Kidney (tissue), 14 donors: ENCODE measurements around the gene CDH12. TPM values are rescaled to one million over a fixed set of nuclear protein-coding genes. Genes with fewer than 3 reads are reported as not detected.

Source experiments
- DNase-seq, 5 donors: peaks; one replicate each; pipeline ENCODE4 v3.0.0-alpha.2; 2013 to 2020
- FAIRE-seq: peaks from 2 replicates; lab custom pipeline; 2012; peaks lifted over from hg19 to GRCh38; lab: Jason Lieb, UNC
- H3K27ac ChIP-seq, 2 donors: one replicate each; pipeline ENCODE4 v1.7.0; 2013; ENCODE audit warnings: low read depth in 2 of 2, low read length in 2 of 2, inconsistent platforms in 1 of 2
- H3K27me3 ChIP-seq: one replicate; pipeline ENCODE4 v1.7.1; 2013; ENCODE audit warnings: low read length, inconsistent platforms; ENCODE audit not compliant: control insufficient read depth, insufficient read depth
- H3K36me3 ChIP-seq, 3 donors: one replicate each; pipeline versions ENCODE4 v1.7.0 to v1.7.1; 2013; ENCODE audit warnings: low read length in 3 of 3, control low read depth in 1 of 3, inconsistent platforms in 1 of 3; ENCODE audit not compliant: insufficient read depth in 3 of 3, control insufficient read depth in 2 of 3
- H3K4me1 ChIP-seq, 3 donors: one replicate each; pipeline versions ENCODE4 v1.7.0 to v1.7.1; 2013; ENCODE audit warnings: low read length in 3 of 3, inconsistent platforms in 1 of 3, low read depth in 1 of 3; ENCODE audit not compliant: control insufficient read depth in 2 of 3, insufficient read depth in 2 of 3
- H3K4me3 ChIP-seq, 3 donors: one replicate each; pipeline versions ENCODE4 v1.7.0 to v1.8.1; 2013; ENCODE audit warnings: low read length in 3 of 3, control low read depth in 1 of 3, inconsistent platforms in 1 of 3
- H3K9ac ChIP-seq, 3 donors: one replicate each; pipeline versions ENCODE4 v1.7.0 to v1.7.1; 2013; ENCODE audit warnings: low read length in 3 of 3, control low read depth in 1 of 3, inconsistent platforms in 1 of 3
- H3K9me3 ChIP-seq, 3 donors: one replicate each; pipeline versions ENCODE4 v1.7.0 to v1.7.1; 2013; ENCODE audit warnings: low read length in 3 of 3, control low read depth in 1 of 3, inconsistent platforms in 1 of 3; ENCODE audit not compliant: control insufficient read depth in 2 of 3, insufficient read depth in 1 of 3
- CTCF ChIP-seq: IDR thresholded peaks from 3 replicates; pipeline ENCODE4 v1.5.1; 2012; ENCODE audit warnings: mild to moderate bottlenecking, moderate library complexity, borderline replicate concordance; ENCODE audit not compliant: insufficient read depth; ENCODE audit errors: extremely low read depth
- intact Hi-C: fragments of 100-400 bp; cut with DNase I; formaldehyde crosslinking; loops from one replicate; pipeline ENCODE4 v1.11.1; 2022
- polyA plus RNA-seq: library from polyadenylated mRNA; stranded (reverse); fragments of 350-450 nt; fragmentation: Illumina TruSeq; extraction: RNeasy Lipid Tissue Mini Kit (QIAGEN cat#74804); gene quantifications from one replicate; pipeline ENCODE4 v1.2.3, GENCODE V29; 2014; ENCODE audit warnings: low read depth, low replicate concordance; ENCODE audit not compliant: insufficient read depth
- total RNA-seq: library from RNA; stranded (reverse); fragmentation: NEBNext Ultra II Directional; extraction: Animal tissue kit (Norgen Biotek cat#: 25700); gene quantifications from one replicate; pipeline ENCODE4 v1.2.1, GENCODE V29; 2021
- donor health status: control.
- donor health status: control.
- donor health status: control.
- donor health status: control.
- donor health status: control.
- donor health status: DM: yes; HTN: yes; CAD: no.
- donor health status: Normal renal cell carcinoma (clear cell type).

Gene CDH12
- total and polyA plus RNA-seq, 2 donors from 2014 or later, result 0.17 TPM; not detected in 1

GRCh38 chr5:22604711-22605110, 248.4 kb downstream of the CDH12 start:
- Histone ChIP-seq H3K4me3 (no peak overlapping the region), H3K36me3 (no peaks in the 10 kb centered on the region), H3K27me3 (no peaks in the 10 kb centered on the region), H3K27ac (no peak overlapping the region), H3K9me3 (peaks cover 0 to 6% (median 0%) of the 10 kb centered on the region in 3 donors), H3K4me1 (no peaks in the 10 kb centered on the region), H3K9ac (no peak overlapping the region)
- intact Hi-C loops, result no loop called here
- DNase-seq (no peak), FAIRE-seq (no peak)
- TF ChIP-seq CTCF, result no peak

- FAIRE-seq, result no peak
- no peak for DNase-seq
- no peak for TF ChIP-seq CTCF
These were observed 254.3 kb downstream of the CDH12 start for GRCh38 chr5:22598796-22599195.

GRCh38 chr5:22596404-22596970, 256.7 kb downstream of the CDH12 start:
- no peak for TF ChIP-seq CTCF
- Histone ChIP-seq H3K27ac (no peak overlapping the region), H3K27me3 (no peaks in the 10 kb centered on the region), H3K9ac (no peak overlapping the region), H3K9me3 (no peaks in the 10 kb centered on the region), H3K36me3 (no peaks in the 10 kb centered on the region), H3K4me3 (no peak overlapping the region), H3K4me1 (no peaks in the 10 kb centered on the region)
- intact Hi-C loops, result no loop called here
- no peak for FAIRE-seq
- DNase-seq, result no peak

More at GRCh38 chr5:22598796-22599195, 254.3 kb downstream of the CDH12 start:
- Histone ChIP-seq H3K36me3 (no peaks in the 10 kb centered on the region), H3K4me3 (no peak overlapping the region), H3K9ac (no peak overlapping the region), H3K27me3 (no peaks in the 10 kb centered on the region), H3K4me1 (no peaks in the 10 kb centered on the region), H3K27ac (no peak overlapping the region), H3K9me3 (no peaks in the 10 kb centered on the region)
- intact Hi-C loops, result no loop called here

GRCh38 chr5:22594491-22594890, 258.7 kb downstream of the CDH12 start:
- FAIRE-seq (no peak), DNase-seq (no peak)
- Histone ChIP-seq H3K27ac (no peak overlapping the region), H3K27me3 (no peaks in the 10 kb centered on the region), H3K9me3 (no peaks in the 10 kb centered on the region), H3K4me1 (no peaks in the 10 kb centered on the region), H3K36me3 (no peaks in the 10 kb centered on the region), H3K4me3 (no peak overlapping the region), H3K9ac (no peak overlapping the region)
- intact Hi-C loops, result no loop called here
- TF ChIP-seq CTCF, result no peak
